HG03095 (cell line): ENCODE results near the gene UBE2U.
"Not testable (repeated sequence)": the region's sequence is repeated elsewhere in the genome, so short reads cannot be mapped to it uniquely, and the experiment has no call there.

Experiments
- ATAC-seq: cut with Tn5 transposase; IDR thresholded peaks from one replicate; pipeline ENCODE4 v1.9.1; 2021; ENCODE audit warnings: moderate library complexity; ENCODE audit not compliant: unreplicated experiment

The UBE2U gene

DNA sequence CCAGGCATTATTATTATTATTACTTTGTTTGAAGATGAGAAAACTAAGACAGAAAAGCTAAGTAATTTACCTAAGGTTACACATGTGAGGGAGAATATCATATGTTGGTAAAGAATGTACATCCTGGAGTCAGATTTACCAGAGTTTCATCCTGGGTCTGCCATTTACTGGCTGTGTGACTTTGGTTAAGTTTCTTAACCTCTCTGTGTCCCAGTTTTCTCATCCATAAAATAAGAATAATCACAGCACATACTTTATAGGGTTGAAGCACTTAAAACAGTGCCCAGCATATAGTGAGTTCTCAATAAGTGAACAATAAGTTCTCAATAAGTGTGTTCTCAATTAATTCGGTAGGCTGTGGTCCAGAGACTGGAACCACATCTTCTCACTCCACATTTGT is 32.5 kb downstream of the UBE2U start:
- no peak for ATAC-seq

DNA sequence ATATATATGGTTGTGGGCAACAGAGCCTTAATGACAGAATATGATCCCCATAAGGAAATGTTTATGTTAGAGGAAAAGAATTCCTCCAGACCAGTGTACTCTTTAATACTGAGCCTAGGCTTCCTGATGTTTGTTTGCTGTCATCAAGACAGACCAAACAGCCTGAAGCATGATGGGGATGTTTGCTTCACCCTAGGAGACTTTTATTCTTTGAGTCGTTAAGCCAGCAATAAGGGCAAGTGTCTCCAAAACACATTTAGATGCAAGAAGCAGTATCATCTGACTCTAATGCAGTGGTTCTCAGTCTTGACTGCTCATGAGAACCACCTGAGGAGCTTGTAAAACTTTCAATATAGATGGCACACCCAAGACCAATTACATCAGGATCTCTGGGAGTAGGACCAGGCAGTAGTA is 33.1 kb downstream of the UBE2U start:
- ATAC-seq = no peak

- ATAC-seq = not testable (repeated sequence)
Measured at GRCh38 chr1:64239519-64239918, 36.1 kb downstream of the UBE2U start.

- no peak for ATAC-seq
Measured at GRCh38 chr1:64240206-64240605, 36.8 kb downstream of the UBE2U start.

GRCh38 chr1:64241069-64241468 is 37.6 kb downstream of the UBE2U start:
- ATAC-seq = no peak

- ATAC-seq = no peak
Measured at GRCh38 chr1:64242895-64243756, 39.7 kb downstream of the UBE2U start.

GRCh38 chr1:64243757-64244080 is 40.3 kb downstream of the UBE2U start:
- no peak for ATAC-seq

GRCh38 chr1:64245495-64245894 is 42.1 kb downstream of the UBE2U start:
- ATAC-seq = no peak

GRCh38 chr1:64246294-64246917 is 43.0 kb downstream of the UBE2U start:
- ATAC-seq = no peak

GRCh38 chr1:64248065-64248464 is 44.6 kb downstream of the UBE2U start:
- no peak for ATAC-seq

GRCh38 chr1:64250472-64250871 is 47.0 kb downstream of the UBE2U start:
- not testable (repeated sequence) for ATAC-seq

- ATAC-seq = no peak
Measured at GRCh38 chr1:64251971-64252370, 48.5 kb downstream of the UBE2U start.

DNA sequence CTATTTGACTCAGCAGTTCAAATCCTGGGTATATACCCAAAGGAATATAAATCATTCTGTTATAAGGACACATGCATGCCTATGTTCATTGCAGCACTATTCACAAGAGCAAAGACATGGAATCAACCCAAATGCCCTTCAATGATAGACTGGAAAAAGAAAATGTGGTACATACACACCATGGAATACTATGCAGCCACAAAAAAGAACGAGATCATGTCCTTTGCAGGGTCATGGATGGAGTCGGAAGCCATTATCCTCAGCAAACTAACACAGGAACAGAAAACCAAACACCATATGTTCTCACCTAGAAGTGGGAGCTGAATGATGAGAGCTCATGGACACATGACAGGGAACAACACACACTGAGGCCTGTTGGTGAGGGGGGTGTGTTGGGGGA is 53.8 kb downstream of the UBE2U start:
- not testable (repeated sequence) for ATAC-seq

DNA sequence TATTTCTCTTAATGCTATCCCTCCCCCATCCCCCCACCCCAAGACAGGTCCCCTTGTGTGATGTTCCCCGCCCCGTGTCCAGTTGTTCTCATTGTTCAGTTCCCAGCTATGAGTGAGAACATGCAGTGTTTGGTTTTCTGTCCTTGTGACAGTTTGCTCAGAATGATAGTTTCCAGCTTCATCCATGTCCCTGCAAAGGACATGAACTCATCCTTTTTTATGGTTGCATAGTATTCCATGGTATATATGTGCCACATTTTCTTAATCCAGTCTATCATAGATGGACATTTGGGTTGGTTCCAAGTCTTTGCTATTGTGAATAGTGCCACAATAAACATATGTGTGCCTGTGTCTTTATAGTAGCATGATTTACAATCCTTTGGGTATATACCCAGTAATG is 55.0 kb downstream of the UBE2U start:
- not testable (repeated sequence) for ATAC-seq

DNA sequence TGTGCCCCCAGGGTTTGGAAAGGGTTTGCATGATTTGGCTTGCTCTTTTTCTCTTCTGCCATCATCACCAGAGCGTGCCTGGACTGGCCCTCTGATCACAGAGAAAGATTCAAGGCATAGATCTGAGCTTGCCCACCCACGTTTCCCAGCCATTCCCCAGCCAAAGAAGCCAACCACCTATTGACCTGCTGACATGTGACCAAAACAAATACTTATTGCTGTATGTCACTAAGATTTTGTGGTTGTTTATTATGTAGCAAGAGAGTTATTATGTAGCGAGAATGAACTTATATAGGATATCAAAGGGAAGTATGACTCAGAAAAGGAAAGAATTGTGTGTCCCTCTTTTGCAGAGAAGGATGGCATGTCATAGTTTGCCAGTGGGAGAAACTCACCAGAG is 59.9 kb downstream of the UBE2U start:
- ATAC-seq = no peak

- no peak for ATAC-seq
Measured at GRCh38 chr1:64263856-64264255, 60.4 kb downstream of the UBE2U start.

DNA sequence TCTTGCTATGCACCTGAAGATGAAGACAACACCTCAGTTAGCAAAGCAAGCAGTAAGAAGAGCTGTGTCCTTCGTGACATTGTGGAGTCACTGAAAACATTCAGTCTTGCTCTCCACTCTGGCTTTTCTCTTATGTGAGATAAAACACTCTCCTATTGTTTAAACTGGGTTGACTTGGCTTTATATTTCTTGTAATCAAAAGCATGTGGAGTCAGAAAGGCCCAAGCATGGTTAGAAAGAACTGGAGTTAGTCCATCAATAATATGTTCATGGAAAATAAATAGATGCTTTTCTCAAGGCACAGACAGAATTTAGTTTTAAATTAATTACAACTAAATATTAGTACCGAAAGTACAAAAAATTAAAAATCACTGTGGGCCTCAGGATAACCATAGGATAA is 61.7 kb downstream of the UBE2U start:
- ATAC-seq = no peak

DNA sequence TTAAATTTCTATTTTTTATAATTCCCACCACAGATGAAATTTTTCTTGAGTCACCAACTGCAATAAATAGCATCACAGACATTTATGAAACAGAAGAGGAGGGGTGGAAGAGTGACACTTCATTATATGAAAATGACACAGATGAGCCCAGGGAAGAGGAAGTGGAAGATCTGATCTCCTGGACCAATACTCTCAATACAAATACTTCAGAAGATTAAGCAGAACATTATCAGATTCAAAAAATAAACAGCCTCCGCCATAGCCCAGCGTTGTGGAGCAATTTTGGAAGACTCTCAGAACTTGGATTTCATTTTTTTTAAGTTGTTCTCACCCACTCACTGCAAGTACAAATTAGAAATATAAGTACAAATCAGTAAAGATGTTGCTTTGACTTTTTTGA is 63.6 kb downstream of the UBE2U start:
- ATAC-seq = no peak

DNA sequence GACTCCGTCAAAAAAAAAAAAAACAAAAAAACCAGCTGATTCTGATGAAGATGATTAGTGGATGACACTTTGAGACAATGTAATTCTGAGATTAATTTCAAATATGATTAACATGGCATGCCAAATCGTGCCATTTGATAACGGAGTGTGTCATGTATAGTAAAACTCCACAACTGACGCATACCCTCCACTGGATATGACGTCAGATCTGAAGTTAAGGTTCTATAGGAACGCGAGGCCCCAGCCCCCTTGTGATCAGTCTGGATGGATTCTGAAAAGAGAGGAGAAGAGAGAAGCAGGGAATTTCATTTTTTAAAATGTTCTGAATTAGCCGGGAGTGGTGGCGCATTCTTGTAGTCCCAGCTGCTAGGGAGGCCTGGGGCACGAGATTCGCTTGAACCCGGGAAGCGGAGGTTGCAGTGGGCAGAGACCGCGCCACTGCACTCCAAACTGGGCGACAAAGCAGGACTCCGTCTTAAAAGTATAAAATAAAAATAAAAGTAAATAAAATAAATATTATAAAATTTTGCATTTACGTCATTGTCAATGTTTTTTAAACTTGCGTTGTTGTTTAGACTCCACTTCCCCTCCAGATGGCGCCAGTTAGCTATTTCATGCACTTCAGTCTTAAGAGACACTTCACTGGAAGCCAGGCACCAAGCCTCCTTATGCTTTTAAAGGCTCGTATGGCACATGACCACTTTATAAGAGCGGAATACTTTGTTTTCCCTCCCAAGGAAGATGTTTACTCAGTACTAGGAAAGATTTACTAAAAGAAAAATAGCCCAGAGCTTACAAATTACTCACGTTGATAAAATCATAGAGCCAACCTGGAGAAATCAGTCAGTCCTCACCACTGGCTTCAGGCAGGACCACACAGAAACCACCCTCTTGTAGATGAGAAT is 65.5 kb downstream of the UBE2U start:
- peak; percentile 65 for ATAC-seq

GRCh38 chr1:64269558-64269884 is 66.1 kb downstream of the UBE2U start:
- no peak for ATAC-seq

GRCh38 chr1:64280001-64280400 is 76.6 kb downstream of the UBE2U start:
- no peak for ATAC-seq

- ATAC-seq = no peak
Measured at GRCh38 chr1:64282351-64282750, 78.9 kb downstream of the UBE2U start.
